RPMI8226 (cell line): ENCODE data around the gene MIOX.

Experiments
- DNase-seq: peaks from one replicate; pipeline ENCODE4 v3.0.0-alpha.2; 2015

Gene MIOX

GRCh38 chr22:50486561-50487289, at the start of gene MIOX:
Gene MIOX, plus strand, starts transcription at chr22:50486859. Its CDS starts 39 bp downstream, at chr22:50486898.
- no peak for DNase-seq

DNA sequence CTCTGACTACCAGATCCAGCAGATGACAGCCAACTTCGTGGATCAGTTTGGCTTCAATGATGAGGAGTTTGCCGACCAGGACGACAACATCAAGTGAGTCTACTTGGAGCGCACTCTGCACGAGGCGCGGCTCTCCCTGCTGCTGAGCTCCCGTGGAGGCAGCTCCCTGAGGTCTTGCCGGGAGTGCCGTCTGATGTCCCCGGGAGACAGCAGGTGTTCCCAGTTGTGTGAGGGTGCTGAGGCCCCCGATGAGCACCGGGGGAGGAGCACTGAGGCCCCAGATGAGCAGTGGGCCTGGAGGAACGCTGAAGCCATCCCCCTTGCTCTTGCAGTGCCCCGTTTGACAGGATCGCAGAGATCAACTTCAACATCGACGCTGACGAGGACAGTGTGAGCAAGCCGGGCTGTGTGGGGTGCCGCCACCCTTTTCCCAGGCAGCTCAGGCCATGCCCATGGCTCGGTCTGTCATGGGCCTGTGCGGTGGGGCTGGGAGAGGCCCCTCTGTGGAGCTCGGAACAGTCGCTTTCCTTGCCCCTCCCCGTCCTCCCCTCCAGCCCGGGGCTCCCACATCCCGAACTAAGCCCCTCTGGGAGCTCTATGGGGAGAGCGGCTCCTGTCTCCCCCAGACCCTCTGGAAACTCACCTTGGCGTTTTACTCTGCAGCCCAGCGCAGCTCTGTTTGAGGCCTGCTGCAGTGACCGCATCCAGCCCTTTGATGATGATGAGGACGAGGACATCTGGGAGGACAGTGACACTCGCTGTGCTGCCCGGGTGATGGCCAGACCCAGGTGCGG, 49.0 kb upstream of the MIOX start:
- no peak for DNase-seq

- DNase-seq = no peak
Observed at GRCh38 chr22:50438305-50439275, 48.1 kb upstream of the MIOX start.

- DNase-seq = no peak
Observed at GRCh38 chr22:50439314-50439870, 47.3 kb upstream of the MIOX start.

GRCh38 chr22:50439871-50440331, 46.8 kb upstream of the MIOX start:
- no peak for DNase-seq

- DNase-seq = no peak
Observed at GRCh38 chr22:50440544-50441249, 46.0 kb upstream of the MIOX start.

DNA sequence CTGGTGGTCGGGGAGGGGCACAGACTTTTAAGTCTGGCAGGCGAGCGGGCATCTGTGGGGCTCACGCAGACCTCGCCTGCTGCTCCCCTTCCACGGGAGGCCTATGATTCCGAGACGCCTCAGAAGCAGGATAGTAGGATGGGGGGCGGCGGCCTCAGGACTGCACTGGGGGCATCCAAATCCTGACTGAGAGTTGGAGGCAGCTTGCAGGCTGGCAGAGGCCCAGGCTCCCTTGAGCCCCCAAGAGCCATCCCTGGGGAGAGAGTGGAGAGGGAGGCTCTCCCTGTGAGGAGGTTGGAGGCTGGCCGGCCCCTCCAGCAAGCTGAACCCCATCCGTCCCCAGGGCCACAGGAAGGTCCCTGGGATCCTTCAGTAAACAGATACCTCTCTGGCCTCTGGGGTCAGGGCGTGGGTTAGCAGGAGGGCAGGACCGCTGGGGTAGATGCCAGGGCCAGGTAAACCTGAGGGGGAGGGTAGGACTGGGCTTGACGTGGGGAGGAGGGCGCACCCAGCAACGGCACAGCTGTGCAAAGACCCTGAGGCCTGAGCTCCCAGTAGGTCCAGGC, 45.1 kb upstream of the MIOX start:
- no peak for DNase-seq

GRCh38 chr22:50443197-50443596, 43.5 kb upstream of the MIOX start:
- DNase-seq = no peak

DNA sequence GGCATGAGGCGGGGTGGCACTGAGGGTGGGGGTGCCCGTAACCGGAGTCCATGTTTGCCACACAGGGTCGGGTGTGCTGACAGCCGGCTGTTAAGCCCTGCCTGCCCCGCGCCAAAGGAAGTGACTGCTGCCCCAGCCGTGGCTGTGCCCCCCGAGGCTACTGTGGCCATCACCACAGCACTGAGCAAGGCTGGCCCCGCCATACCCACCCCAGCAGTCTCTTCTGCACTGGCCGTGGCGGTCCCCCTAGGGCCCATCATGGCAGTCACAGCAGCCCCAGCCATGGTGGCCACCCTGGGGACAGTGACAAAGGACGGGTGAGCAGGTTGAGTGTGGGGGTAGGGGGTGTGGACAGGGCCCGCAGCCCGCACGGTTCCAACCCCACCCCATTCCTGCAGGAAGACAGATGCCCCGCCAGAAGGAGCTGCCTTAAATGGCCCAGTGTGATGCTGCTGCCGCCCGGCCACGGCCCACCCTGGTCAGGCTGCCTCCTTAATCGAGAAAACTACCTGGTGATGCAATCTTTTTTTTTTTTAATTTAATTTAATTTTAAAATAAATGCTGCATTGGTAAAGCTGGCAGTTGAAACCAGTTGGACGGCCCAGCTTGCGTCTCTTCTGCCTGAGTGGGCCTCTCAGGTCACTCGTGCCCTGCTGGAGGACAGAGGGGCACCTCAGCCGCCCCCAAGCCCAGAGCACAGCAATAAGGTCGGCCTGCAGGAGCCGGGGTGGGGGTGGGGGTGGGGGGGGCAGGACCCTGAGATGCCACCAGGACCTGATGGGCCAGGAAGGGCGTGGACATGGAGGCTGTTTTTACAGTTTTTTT, 42.6 kb upstream of the MIOX start:
- no peak for DNase-seq

DNA sequence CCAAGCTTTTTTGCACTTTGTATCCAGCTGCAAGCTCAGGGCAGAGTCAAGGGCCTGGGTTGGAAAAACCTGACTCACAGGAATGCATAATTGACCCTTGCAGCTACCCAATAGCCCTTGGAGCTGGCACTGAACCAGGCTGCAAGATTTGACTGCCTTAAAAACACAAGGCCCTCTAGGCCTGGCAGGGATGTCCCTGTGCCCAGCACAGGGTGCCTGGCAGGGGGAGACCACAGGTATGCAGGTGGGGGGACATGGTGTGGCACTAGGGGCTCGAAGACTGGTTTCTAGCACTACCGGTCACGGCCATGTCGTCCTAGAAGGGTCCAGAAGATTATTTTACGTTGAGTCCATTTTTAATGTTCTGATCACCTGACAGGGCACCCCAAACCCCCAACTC, 42.0 kb upstream of the MIOX start:
- DNase-seq = no peak

GRCh38 chr22:50445071-50445879, 41.4 kb upstream of the MIOX start:
- DNase-seq = no peak

- no peak for DNase-seq
Observed at GRCh38 chr22:50445880-50446707, 40.6 kb upstream of the MIOX start.

GRCh38 chr22:50446708-50447575, 39.7 kb upstream of the MIOX start:
- no peak for DNase-seq

GRCh38 chr22:50447576-50448551, 38.8 kb upstream of the MIOX start:
- DNase-seq = no peak

DNA sequence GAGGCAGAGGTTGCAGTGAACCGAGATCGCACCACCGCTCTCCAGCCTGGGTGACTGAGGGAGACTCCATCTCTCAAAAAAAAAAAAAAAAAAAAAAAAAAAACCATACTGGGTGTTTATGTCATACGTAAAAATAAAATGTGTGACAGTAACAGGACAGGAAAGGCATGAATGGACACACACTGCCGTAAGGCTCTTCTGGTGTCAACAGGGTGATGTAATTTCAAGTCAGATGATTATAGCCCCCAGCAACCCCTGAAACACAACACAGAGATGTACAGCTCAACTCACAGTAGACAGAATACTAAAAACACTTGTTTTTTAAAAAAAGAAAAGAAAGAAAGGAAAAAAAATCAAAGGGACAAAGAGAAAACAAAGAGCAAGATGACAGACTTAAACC, 34.0 kb upstream of the MIOX start:
- DNase-seq = no peak

- no peak for DNase-seq
Observed at GRCh38 chr22:50454556-50455075, 32.0 kb upstream of the MIOX start.
